Keratinocyte (primary cell): ENCODE results near the gene MC5R. TPM values are rescaled to one million over a fixed set of nuclear protein-coding genes. Genes with fewer than 3 reads are reported as not detected.

Experiments used
- DNase-seq: peaks from one replicate; pipeline ENCODE4 v3.0.0-alpha.2; 2011; ENCODE audit warnings: low read depth, missing footprints, low spot score
- FAIRE-seq: peaks from 2 replicates; lab custom pipeline; 2011; peaks lifted over from hg19 to GRCh38; lab: Jason Lieb, UNC
- H2AFZ ChIP-seq: 2 replicates; pipeline ENCODE4 v1.6.0; 2012; ENCODE audit warnings: low read length, control low read depth, inconsistent platforms; ENCODE audit not compliant: control insufficient read depth
- H3K27ac ChIP-seq: 2 replicates; pipeline ENCODE4 v1.5.1; 2011; ENCODE audit warnings: low read length; ENCODE audit not compliant: control insufficient read depth, insufficient read depth
- H3K27me3 ChIP-seq: 3 replicates; pipeline ENCODE4 v1.6.0; 2011; ENCODE audit warnings: low read length; ENCODE audit not compliant: control insufficient read depth, insufficient read depth; ENCODE audit errors: extremely low read depth
- H3K36me3 ChIP-seq, 2 experiments: 2 replicates in 1 of 2; 3 replicates in 1 of 2; pipeline ENCODE4 v1.5.1; 2011; ENCODE audit warnings: low read length in 2 of 2, mild to moderate bottlenecking in 1 of 2; ENCODE audit not compliant: control insufficient read depth in 2 of 2, insufficient read depth in 2 of 2; ENCODE audit errors: extremely low read depth in 1 of 2
- H3K4me1 ChIP-seq: 3 replicates; pipeline ENCODE4 v1.5.1; 2011; ENCODE audit warnings: low read length; ENCODE audit not compliant: control insufficient read depth, insufficient read depth; ENCODE audit errors: extremely low read depth
- H3K4me2 ChIP-seq: 3 replicates; pipeline ENCODE4 v1.6.0; 2011; ENCODE audit warnings: low read depth, low read length; ENCODE audit not compliant: control insufficient read depth, insufficient read depth; ENCODE audit errors: extremely low read depth
- H3K4me3 ChIP-seq, 3 experiments: fragments of 200-600 bp in 1 of 3; sonication (generic) in 1 of 3; 2 replicates in 2 of 3; 3 replicates in 1 of 3; pipeline ENCODE4 v1.5.1; 2011 to 2016; ENCODE audit warnings: low read length in 3 of 3, mild to moderate bottlenecking in 3 of 3, control low read depth in 2 of 3, inconsistent platforms in 1 of 3, low read depth in 1 of 3, mixed read lengths in 1 of 3, mixed run types in 1 of 3, moderate library complexity in 1 of 3; ENCODE audit not compliant: control insufficient read depth in 2 of 3, insufficient read depth in 2 of 3; ENCODE audit errors: extremely low read depth in 1 of 3
- H3K79me2 ChIP-seq: 2 replicates; pipeline ENCODE4 v1.6.0; 2012; ENCODE audit warnings: low read length; ENCODE audit not compliant: control insufficient read depth, insufficient read depth
- H3K9ac ChIP-seq: 3 replicates; pipeline ENCODE4 v1.6.0; 2011; ENCODE audit warnings: low read length; ENCODE audit not compliant: control insufficient read depth, insufficient read depth; ENCODE audit errors: extremely low read depth
- H3K9me1 ChIP-seq: 3 replicates; pipeline ENCODE4 v1.6.0; 2011; ENCODE audit warnings: low read length; ENCODE audit not compliant: control insufficient read depth, insufficient read depth; ENCODE audit errors: extremely low read depth
- H3K9me3 ChIP-seq: 2 replicates; pipeline ENCODE4 v1.5.1; 2012; ENCODE audit warnings: low read depth, low read length; ENCODE audit not compliant: control insufficient read depth
- H4K20me1 ChIP-seq: 3 replicates; pipeline ENCODE4 v1.6.0; 2011; ENCODE audit warnings: low read length; ENCODE audit not compliant: control insufficient read depth, insufficient read depth; ENCODE audit errors: extremely low read depth
- CTCF ChIP-seq, 3 experiments: IDR thresholded peaks in 1 of 3; conservative IDR thresholded peaks in 1 of 3; optimal IDR thresholded peaks in 1 of 3; 2 replicates in 2 of 3; 3 replicates in 1 of 3; pipeline versions ENCODE3 to v1.5.1; 2011; ENCODE audit warnings: low read length in 3 of 3, mild to moderate bottlenecking in 3 of 3, moderate library complexity in 2 of 3, control low read depth in 1 of 3, inconsistent platforms in 1 of 3; ENCODE audit not compliant: insufficient read depth in 2 of 3; ENCODE audit errors: extremely low read depth in 1 of 3
- dilution Hi-C: fragments of 300-500 bp; cut with MboI; formaldehyde crosslinking; loops from one replicate; pipeline ENCODE4 v1.7.0; 2020; ENCODE audit warnings: low sequenced_read_pairs; ENCODE audit not compliant: extremely low pct_ligation_motif_present
- polyA plus RNA-seq, 5 experiments: library from polyadenylated mRNA; depleted of rRNA in 3 of 5; stranded (reverse) in 3 of 5; stranded (forward) in 1 of 5; unstranded in 1 of 5; fragments of >200 nt; gene quantifications; 1 replicate in 1 of 5; 2 replicates in 3 of 5; 3 replicates in 1 of 5; pipeline versions ENCODE4 v1.2.1 to v1.2.3, GENCODE V29; 2011 to 2012; ENCODE audit warnings: missing spikeins in 2 of 5, low read depth in 1 of 5, low replicate concordance in 1 of 5

Gene MC5R
- polyA plus RNA-seq, 1 donor (not counting 4 experiments of a cell fraction or from before 2014, with no cell fraction given) = not detected

- FAIRE-seq = no peak
- DNase-seq = no peak
- Histone ChIP-seq H3K79me2 (no peaks in the 10 kb centered on the region), H3K4me3 (no peak overlapping the region), H3K4me2 (no peak overlapping the region), H3K4me1 (no peaks in the 10 kb centered on the region), H3K9me3 (no peaks in the 10 kb centered on the region), H3K27me3 (no peaks in the 10 kb centered on the region), H4K20me1 (no peaks in the 10 kb centered on the region), H3K27ac (no peak overlapping the region), H2AFZ (no peak overlapping the region), H3K9ac (no peak overlapping the region), H3K9me1 (no peaks in the 10 kb centered on the region), H3K36me3 (no peaks in the 10 kb centered on the region)
- dilution Hi-C loops = no loop called here
- TF ChIP-seq CTCF (optimal IDR thresholded peaks at IDR 0.05 in 1 of 3, IDR thresholded peaks at IDR 0.05 in 1 of 3, conservative IDR thresholded peaks at IDR 0.05 in 1 of 3; ENCODE audit: extremely low read depth in 1 of 3, insufficient read depth in 2 of 3, low read length in 3 of 3) = no peak
These were observed 50.6 kb downstream of the MC5R start for GRCh38 chr18:13874558-13874957.

Other genes with a start within 250 kb of the MC5R start
- gene FAM210A, start 97.6 kb upstream of the MC5R start, polyA plus RNA-seq = 25.3 to 33.0 TPM (median 31.7 TPM) in 3 replicates
- 16.1 to 22.6 TPM (median 18.3 TPM) in 3 replicates for gene RNMT, start 97.5 kb upstream of the MC5R start, polyA plus RNA-seq
- not detected in 3 replicates for gene MC2R, start 91.4 kb downstream of the MC5R start, polyA plus RNA-seq